ENCODE measurements around the gene TMEM231. TPM values are rescaled to one million over a fixed set of nuclear protein-coding genes. Genes with fewer than 3 reads are reported as not detected.

Gene TMEM231
- total RNA-seq, 5 donors from 2014 or later (not counting 1 experiment from before 2014, with no cell fraction given), result 1.5 to 3.0 (median 2.1) TPM

GRCh38 chr16:75570396-75571065 lies 14.5 kb upstream of the TMEM231 start:
- WGBS (ENCODE audit: insufficient coverage), result 63% methylated on average over 1 of the region's 5 CpGs
- ATAC-seq (replicated peaks in 1 of 4) (no peak), DNase-seq (no peak)
- peaks cover 6 to 35% of the 10 kb centered on the region in 2 experiments for H3K4me1 ChIP-seq (ENCODE audit: control insufficient read depth in 1 of 2, extremely low read depth in 1 of 2, insufficient read depth in 2 of 2, low read length in 2 of 2)
- CTCF ChIA-PET, result no interaction called here
- no peak overlapping the region for H3K4me3 ChIP-seq (ENCODE audit: control insufficient read depth in 1 of 2, extremely low read depth in 1 of 2, low read length in 1 of 2)
- no peaks in the 10 kb centered on the region for H3K9me3 Mint-ChIP-seq
- no peak overlapping the region for H3K4me3 Mint-ChIP-seq
- H3K36me3 ChIP-seq (ENCODE audit: control insufficient read depth in 2 of 2, extremely low read depth in 1 of 2, insufficient read depth in 1 of 2, low read length in 1 of 2), result peaks cover 8 to 72% of the 10 kb centered on the region in 2 donors
- POLR2A ChIA-PET, result interaction anchor here in 1 of 2 donors (0.5 kb wide), 1 partner anchor 217 kb away, joined by 3 read pairs; no protein-coding TSS in a partner anchor
- peaks cover 50 to 64% (median 60%) of the 10 kb centered on the region in 3 donors for H3K4me1 Mint-ChIP-seq
- H3K9me3 ChIP-seq, result no peaks in the 10 kb centered on the region
- H3K27ac ChIP-seq (ENCODE audit: low read length), result no peak overlapping the region
- H3K27me3 Mint-ChIP-seq, result no peaks in the 10 kb centered on the region
- no peaks in the 10 kb centered on the region for H3K27me3 ChIP-seq (replicated peaks in 1 of 2; ENCODE audit: control insufficient read depth in 2 of 2, extremely low read depth in 1 of 2, insufficient read depth in 2 of 2, low read length in 1 of 2)
- peaks cover 41% of the 10 kb centered on the region for H3K36me3 Mint-ChIP-seq
- H3K27ac Mint-ChIP-seq, result no peak overlapping the region

GRCh38 chr16:75567911-75568310 lies 11.9 kb upstream of the TMEM231 start:
- peak overlapping the region; percentile 89 to 100 (median 99) for H3K4me3 Mint-ChIP-seq
- H3K9me3 Mint-ChIP-seq, result no peaks in the 10 kb centered on the region
- ChIA-PET CTCF (interaction anchor here in 1 of 2 donors (0.5 kb wide), 1 partner anchor 411 kb away, joined by 5 read pairs; no protein-coding TSS in a partner anchor), POLR2A (interaction anchor here in 1 of 2 donors (0.6 to 3.2 kb wide), 2 partner anchors 79 to 191 kb away, joined by 3 to 13 read pairs; partner anchors contain the start of genes KARS1 and TERF2IP)
- Histone ChIP-seq H3K36me3 (ENCODE audit: control insufficient read depth in 2 of 2, extremely low read depth in 1 of 2, insufficient read depth in 1 of 2, low read length in 1 of 2) (peaks cover 0 to 51% of the 10 kb centered on the region in 2 donors), H3K27me3 (replicated peaks in 1 of 2; ENCODE audit: control insufficient read depth in 2 of 2, extremely low read depth in 1 of 2, insufficient read depth in 2 of 2, low read length in 1 of 2) (peaks cover 0 to 4% of the 10 kb centered on the region in 2 experiments), H3K4me1 (ENCODE audit: control insufficient read depth in 1 of 2, extremely low read depth in 1 of 2, insufficient read depth in 2 of 2, low read length in 2 of 2) (peaks cover 6 to 40% of the 10 kb centered on the region in 2 experiments), H3K4me3 (ENCODE audit: control insufficient read depth in 1 of 2, extremely low read depth in 1 of 2, low read length in 1 of 2) (no peak overlapping the region), H3K27ac (ENCODE audit: low read length) (no peak overlapping the region), H3K9me3 (no peaks in the 10 kb centered on the region)
- no peak for DNase-seq
- 100% methylated on average over 2 of the region's 4 CpGs for WGBS (ENCODE audit: insufficient coverage)
- H3K36me3 Mint-ChIP-seq, result peaks cover 23% of the 10 kb centered on the region
- peaks cover 5% of the 10 kb centered on the region in 2 donors for H3K27me3 Mint-ChIP-seq
- ATAC-seq (replicated peaks in 1 of 4), result no peak
- H3K4me1 Mint-ChIP-seq, result peaks cover 40 to 62% (median 55%) of the 10 kb centered on the region in 3 donors
- H3K27ac Mint-ChIP-seq, result peak overlapping the region; percentile 28 to 64

- Histone ChIP-seq H3K27me3 (replicated peaks in 1 of 2; ENCODE audit: control insufficient read depth in 2 of 2, extremely low read depth in 1 of 2, insufficient read depth in 2 of 2, low read length in 1 of 2) (peaks cover 0 to 4% of the 10 kb centered on the region in 2 experiments), H3K9me3 (no peaks in the 10 kb centered on the region), H3K4me1 (ENCODE audit: control insufficient read depth in 1 of 2, extremely low read depth in 1 of 2, insufficient read depth in 2 of 2, low read length in 2 of 2) (peaks cover 6 to 37% of the 10 kb centered on the region in 2 experiments), H3K4me3 (ENCODE audit: control insufficient read depth in 1 of 2, extremely low read depth in 1 of 2, low read length in 1 of 2) (peak overlapping the region; percentile 59 to 94), H3K36me3 (ENCODE audit: control insufficient read depth in 2 of 2, extremely low read depth in 1 of 2, insufficient read depth in 1 of 2, low read length in 1 of 2) (peaks cover 0 to 41% of the 10 kb centered on the region in 2 donors), H3K27ac (ENCODE audit: low read length) (peak overlapping the region; percentile 12)
- DNase-seq (peak in 13 of 35 experiments; percentile 4 to 36 (median 11)), ATAC-seq (replicated peaks in 1 of 4) (peak in 2 of 4 experiments; percentile 1)
- CTCF ChIA-PET, result interaction anchor here (2.2 to 3.5 kb wide), 3 partner anchors 50 to 55 kb away, joined by 14 to 24 read pairs (median 19); partner anchors contain the start of gene ADAT1 (in 1 of the 2)
- Mint-ChIP-seq H3K4me3 (peak overlapping the region; percentile 89 to 100 (median 99)), H3K9me3 (no peaks in the 10 kb centered on the region), H3K27me3 (peaks cover 9 to 10% of the 10 kb centered on the region in 2 donors), H3K36me3 (peaks cover 15% of the 10 kb centered on the region), H3K4me1 (peaks cover 38 to 53% (median 50%) of the 10 kb centered on the region in 3 donors), H3K27ac (peak overlapping the region in 1 of 2 donors; percentile 66)
- POLR2A ChIA-PET, result interaction anchor here in 1 of 2 donors (1.1 to 3.2 kb wide), 4 partner anchors 11 to 81 kb away, joined by 3 to 14 read pairs (median 12); partner anchors contain the start of genes ADAT1, KARS1, TERF2IP and TMEM231
- 3% methylated on average over 31 of the region's 32 CpGs for WGBS (ENCODE audit: insufficient coverage)
Observed at GRCh38 chr16:75566758-75567255, 10.8 kb upstream of the TMEM231 start.

GRCh38 chr16:75566040-75566757 lies 10.1 kb upstream of the TMEM231 start, which contains the start of gene GABARAPL2:
TSS of gene GABARAPL2 (plus strand) at chr16:75566379. CDS start at chr16:75566487, 108 bp downstream.
- ChIA-PET POLR2A (interaction anchor here in 1 of 2 donors (0.7 to 3.2 kb wide), 5 partner anchors 10 to 81 kb away, joined by 3 to 14 read pairs (median 10); partner anchors contain the start of genes ADAT1, KARS1, TERF2IP and TMEM231), CTCF (interaction anchor here (1.1 to 3.5 kb wide), 8 partner anchors 10 to 198 kb away, joined by 3 to 24 read pairs (median 10); partner anchors contain the start of genes TMEM231 (in 2 of the 2) and ADAT1 (in 1 of the 2))
- Mint-ChIP-seq H3K27ac (peak within 1 kb of the TSS; percentile 89 to 95), H3K4me3 (peak within 1 kb of the TSS; percentile 89 to 100 (median 99)), H3K4me1 (peaks cover 38 to 50% (median 47%) of the 10 kb centered on the region in 3 donors), H3K27me3 (peaks cover 9 to 10% of the 10 kb centered on the region in 2 donors), H3K36me3 (peaks cover 12% of the 10 kb centered on the region), H3K9me3 (no peaks in the 10 kb centered on the region)
- WGBS (ENCODE audit: insufficient coverage), result under 1% methylated on average over 67 of the region's 69 CpGs
- no peaks in the 10 kb centered on the region for H3K9me3 ChIP-seq
- peaks cover 0 to 37% of the 10 kb centered on the region in 2 donors for H3K36me3 ChIP-seq (ENCODE audit: control insufficient read depth in 2 of 2, extremely low read depth in 1 of 2, insufficient read depth in 1 of 2, low read length in 1 of 2)
- H3K27ac ChIP-seq (ENCODE audit: low read length), result peak within 1 kb of the TSS; percentile 83
- peak within 1 kb of the TSS; percentile 68 to 94 for H3K4me3 ChIP-seq (ENCODE audit: control insufficient read depth in 1 of 2, extremely low read depth in 1 of 2, low read length in 1 of 2)
- ATAC-seq (replicated peaks in 1 of 4) (peak; percentile 79 to 88 (median 86)), DNase-seq (peak; percentile 67 to 95 (median 87))
- peaks cover 6 to 37% of the 10 kb centered on the region in 2 experiments for H3K4me1 ChIP-seq (ENCODE audit: control insufficient read depth in 1 of 2, extremely low read depth in 1 of 2, insufficient read depth in 2 of 2, low read length in 2 of 2)
- H3K27me3 ChIP-seq (replicated peaks in 1 of 2; ENCODE audit: control insufficient read depth in 2 of 2, extremely low read depth in 1 of 2, insufficient read depth in 2 of 2, low read length in 1 of 2), result peaks cover 0 to 4% of the 10 kb centered on the region in 2 experiments

- Histone ChIP-seq H3K27me3 (replicated peaks in 1 of 2; ENCODE audit: control insufficient read depth in 2 of 2, extremely low read depth in 1 of 2, insufficient read depth in 2 of 2, low read length in 1 of 2) (peaks cover 0 to 6% of the 10 kb centered on the region in 2 experiments), H3K36me3 (ENCODE audit: control insufficient read depth in 2 of 2, extremely low read depth in 1 of 2, insufficient read depth in 1 of 2, low read length in 1 of 2) (peaks cover 0 to 32% of the 10 kb centered on the region in 2 donors), H3K4me3 (ENCODE audit: control insufficient read depth in 1 of 2, extremely low read depth in 1 of 2, low read length in 1 of 2) (peak overlapping the region; percentile 68 to 94), H3K4me1 (ENCODE audit: control insufficient read depth in 1 of 2, extremely low read depth in 1 of 2, insufficient read depth in 2 of 2, low read length in 2 of 2) (peaks cover 6 to 37% of the 10 kb centered on the region in 2 experiments), H3K9me3 (no peaks in the 10 kb centered on the region), H3K27ac (ENCODE audit: low read length) (peak overlapping the region; percentile 83)
- POLR2A ChIA-PET, result interaction anchor here (0.6 to 3.2 kb wide), 10 partner anchors 9 to 164 kb away, joined by 3 to 14 read pairs (median 4); partner anchors contain the start of genes KARS1 (in 2 of the 2), TERF2IP (in 2 of the 2), ADAT1 (in 1 of the 2) and TMEM231 (in 1 of the 2)
- Mint-ChIP-seq H3K27ac (peak overlapping the region; percentile 89 to 95), H3K4me3 (peak overlapping the region; percentile 89 to 100 (median 99)), H3K27me3 (peaks cover 9 to 10% of the 10 kb centered on the region in 2 donors), H3K4me1 (peaks cover 37 to 46% (median 46%) of the 10 kb centered on the region in 3 donors), H3K36me3 (peaks cover 10% of the 10 kb centered on the region), H3K9me3 (no peaks in the 10 kb centered on the region)
- WGBS (ENCODE audit: insufficient coverage), result 18% methylated on average over 11 of the region's 15 CpGs
- ATAC-seq (replicated peaks in 1 of 4) (no peak), DNase-seq (no peak)
- CTCF ChIA-PET, result interaction anchor here (1.0 to 3.5 kb wide), 9 partner anchors 10 to 198 kb away, joined by 3 to 24 read pairs (median 5); partner anchors contain the start of genes TMEM231 (in 2 of the 2) and ADAT1 (in 1 of the 2)
Observed at GRCh38 chr16:75565640-75566039, 9.6 kb upstream of the TMEM231 start.
